Hepatocyte (in vitro differentiated cells): ENCODE results near the gene DAND5.

ENCODE experiments used
- EZH2 ChIP-seq: fragments of 200-600 bp; sonication (generic); IDR thresholded peaks from 2 replicates; pipeline ENCODE4 v1.6.1; 2016; ENCODE audit warnings: antibody characterized with exemption, mild to moderate bottlenecking, borderline replicate concordance
- EZH2phosphoT487 ChIP-seq: fragments of 200-600 bp; sonication (generic); IDR thresholded peaks from one replicate; pipeline ENCODE4 v1.6.1; 2018; ENCODE audit warnings: antibody characterized with exemption, mild to moderate bottlenecking, low read depth, moderate library complexity; ENCODE audit not compliant: unreplicated experiment, severe bottlenecking
- TF ChIP-seq, protein P1 (sequence below): fragments of 200-600 bp; sonication (generic); IDR thresholded peaks from 2 replicates; pipeline ENCODE4 v1.5.1; 2016; ENCODE audit warnings: antibody characterized with exemption, mild to moderate bottlenecking; ENCODE audit not compliant: poor library complexity

DNA sequence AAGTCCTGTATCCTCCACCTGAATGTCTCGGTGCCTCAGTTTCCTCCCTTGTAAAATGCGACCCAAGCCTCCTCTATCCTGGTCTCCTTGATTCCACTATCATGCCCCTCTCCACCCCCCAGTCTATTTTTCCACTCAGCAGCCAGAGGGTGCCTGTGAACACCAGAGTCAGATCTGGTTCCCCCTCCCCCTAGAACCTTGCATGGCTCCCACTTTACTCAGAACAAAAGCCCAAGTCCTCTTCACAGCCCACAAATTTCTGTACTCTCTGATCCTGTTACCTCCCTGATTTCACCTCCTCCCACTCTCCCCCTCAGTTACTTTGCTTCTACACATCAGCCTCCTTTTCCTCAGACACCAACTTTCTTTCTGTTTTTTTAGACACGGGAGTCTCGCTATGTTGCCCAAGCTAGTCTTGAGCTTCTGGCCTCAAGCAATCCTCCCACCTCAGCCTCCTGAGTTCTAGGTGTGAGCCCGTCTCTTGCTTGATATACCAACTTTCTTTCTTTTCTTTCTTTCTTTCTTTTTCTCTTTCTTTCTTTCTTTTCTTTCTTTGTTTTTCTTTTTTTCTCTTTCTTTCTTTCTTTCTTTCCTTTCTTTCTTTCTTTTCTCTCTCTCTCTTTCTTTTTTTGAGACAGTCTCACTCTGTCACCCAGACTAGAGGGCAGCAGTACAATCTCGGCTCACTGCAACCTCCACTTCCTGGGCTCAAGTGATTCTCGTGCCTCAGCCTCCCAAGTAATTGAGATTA, 869 bp downstream of the DAND5 start:
- TF ChIP-seq, protein P1, sequence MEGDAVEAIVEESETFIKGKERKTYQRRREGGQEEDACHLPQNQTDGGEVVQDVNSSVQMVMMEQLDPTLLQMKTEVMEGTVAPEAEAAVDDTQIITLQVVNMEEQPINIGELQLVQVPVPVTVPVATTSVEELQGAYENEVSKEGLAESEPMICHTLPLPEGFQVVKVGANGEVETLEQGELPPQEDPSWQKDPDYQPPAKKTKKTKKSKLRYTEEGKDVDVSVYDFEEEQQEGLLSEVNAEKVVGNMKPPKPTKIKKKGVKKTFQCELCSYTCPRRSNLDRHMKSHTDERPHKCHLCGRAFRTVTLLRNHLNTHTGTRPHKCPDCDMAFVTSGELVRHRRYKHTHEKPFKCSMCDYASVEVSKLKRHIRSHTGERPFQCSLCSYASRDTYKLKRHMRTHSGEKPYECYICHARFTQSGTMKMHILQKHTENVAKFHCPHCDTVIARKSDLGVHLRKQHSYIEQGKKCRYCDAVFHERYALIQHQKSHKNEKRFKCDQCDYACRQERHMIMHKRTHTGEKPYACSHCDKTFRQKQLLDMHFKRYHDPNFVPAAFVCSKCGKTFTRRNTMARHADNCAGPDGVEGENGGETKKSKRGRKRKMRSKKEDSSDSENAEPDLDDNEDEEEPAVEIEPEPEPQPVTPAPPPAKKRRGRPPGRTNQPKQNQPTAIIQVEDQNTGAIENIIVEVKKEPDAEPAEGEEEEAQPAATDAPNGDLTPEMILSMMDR = no peak
- no peak for TF ChIP-seq EZH2
- no peak for TF ChIP-seq EZH2phosphoT487
